GM18517 (cell line): Measurements from ENCODE around the gene TRMT10C.
A peak's percentile ranks its signal among the peaks of the same experiment; 100 is the strongest.
"Not testable (repeated sequence)": the region's sequence is repeated elsewhere in the genome, so short reads cannot be mapped to it uniquely, and the experiment has no call there.

ENCODE experiments used
- ATAC-seq: cut with Tn5 transposase; IDR thresholded peaks from one replicate; pipeline ENCODE4 v1.9.1; 2021; ENCODE audit warnings: mild to moderate bottlenecking, moderate library complexity; ENCODE audit not compliant: unreplicated experiment

The TRMT10C gene

DNA sequence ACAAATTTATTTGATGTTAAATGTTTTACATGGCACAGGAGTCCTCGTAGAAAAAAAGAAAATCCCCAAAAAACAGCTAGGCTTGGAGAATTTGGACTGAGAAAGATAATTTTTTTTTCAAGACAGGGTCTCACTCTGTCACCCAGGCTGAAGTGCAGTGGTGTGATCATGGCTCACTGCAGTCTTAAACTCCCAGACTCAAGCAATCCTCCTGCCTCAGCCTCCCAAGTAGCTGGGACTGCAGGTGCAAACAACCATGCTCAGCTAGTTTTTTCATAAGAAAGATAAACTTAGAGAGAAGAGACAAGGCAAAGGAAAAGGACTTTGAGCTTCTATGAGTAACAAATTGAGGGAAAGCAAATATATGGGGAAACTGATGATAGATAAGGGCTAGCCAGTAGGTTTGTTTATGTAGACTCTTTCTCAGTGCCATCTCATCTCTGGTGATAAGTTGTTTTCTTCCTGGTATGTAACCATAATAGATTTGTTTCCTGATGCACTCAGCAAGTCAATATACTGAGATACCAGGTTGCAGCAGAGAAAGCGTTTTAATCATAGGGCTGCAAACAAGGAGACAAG, 13.1 kb upstream of the TRMT10C start:
- no peak for ATAC-seq

DNA sequence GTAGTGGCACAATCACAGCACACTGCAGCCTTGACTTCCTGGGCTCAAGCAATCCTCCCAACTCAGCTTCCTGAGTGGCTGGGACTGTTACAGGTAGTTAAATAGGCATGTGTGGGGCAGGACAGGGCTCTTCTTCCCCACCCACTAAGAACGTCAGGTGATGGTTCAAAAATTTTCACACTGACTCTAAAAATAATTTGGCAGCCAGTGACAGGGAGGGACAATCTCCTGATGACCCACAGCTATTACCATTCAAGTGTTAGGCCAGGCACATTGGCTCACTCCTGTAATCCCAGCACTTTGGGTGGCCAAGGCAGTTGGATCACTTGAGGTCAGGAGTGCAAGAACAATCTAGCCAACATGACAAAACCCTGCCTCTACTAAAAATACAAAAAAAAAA, 12.2 kb upstream of the TRMT10C start:
- ATAC-seq: no peak

DNA sequence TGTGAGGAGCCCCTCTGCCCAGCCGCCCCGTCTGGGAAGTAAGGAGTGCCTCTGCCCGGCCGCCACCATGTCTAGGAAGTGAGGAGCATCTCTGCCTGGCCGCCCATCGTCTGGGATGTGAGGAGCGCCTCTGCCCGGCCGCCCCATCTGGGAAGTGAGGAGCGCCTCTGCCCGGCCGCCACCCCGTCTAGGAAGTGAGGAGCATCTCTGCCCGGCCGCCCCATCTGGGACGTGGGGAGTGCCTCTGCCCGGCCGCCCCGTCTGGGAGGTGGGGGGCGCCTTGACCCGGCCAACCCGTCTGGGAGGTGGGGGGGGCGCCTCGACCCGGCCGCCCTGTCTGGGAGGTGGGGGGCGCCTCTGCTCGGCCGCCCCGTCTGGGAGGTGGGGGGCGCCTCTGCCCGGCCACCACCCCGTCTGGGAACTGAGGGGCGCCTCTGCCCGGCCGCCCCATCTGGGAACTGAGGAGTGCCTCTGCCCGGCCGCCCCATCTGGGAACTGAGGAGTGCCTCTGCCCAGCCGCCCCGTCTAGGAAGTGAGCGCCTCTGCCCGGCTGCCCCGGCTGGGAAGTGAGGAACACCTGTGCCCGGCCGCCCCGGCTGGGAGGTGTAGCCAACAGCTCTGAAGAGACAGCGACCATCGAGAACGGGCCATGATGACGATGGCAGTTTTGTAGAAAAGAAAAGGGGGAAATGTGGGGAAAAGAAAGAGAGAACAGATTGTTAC, 10.1 kb upstream of the TRMT10C start:
- ATAC-seq: not testable (repeated sequence)

DNA sequence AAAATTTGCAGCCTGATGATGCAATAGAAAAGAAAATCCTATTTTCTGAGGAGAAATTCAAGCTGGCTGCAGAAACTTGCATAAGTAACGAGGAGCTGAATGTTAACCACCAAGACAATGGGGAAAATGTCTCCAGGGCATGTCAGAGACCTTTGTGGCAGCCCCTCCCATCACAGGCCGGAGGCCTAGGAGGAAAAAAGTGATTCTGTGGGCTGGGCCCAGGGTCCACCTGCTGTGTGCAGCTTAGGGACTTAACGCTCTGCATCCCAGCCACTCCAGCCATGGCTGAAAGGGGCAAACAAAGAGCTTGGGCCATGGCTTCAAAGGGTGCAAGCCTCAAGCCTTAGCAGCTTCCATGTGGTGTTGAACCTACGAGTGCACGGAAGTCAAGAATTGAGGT, 8.3 kb upstream of the TRMT10C start:
- not testable (repeated sequence) for ATAC-seq

DNA sequence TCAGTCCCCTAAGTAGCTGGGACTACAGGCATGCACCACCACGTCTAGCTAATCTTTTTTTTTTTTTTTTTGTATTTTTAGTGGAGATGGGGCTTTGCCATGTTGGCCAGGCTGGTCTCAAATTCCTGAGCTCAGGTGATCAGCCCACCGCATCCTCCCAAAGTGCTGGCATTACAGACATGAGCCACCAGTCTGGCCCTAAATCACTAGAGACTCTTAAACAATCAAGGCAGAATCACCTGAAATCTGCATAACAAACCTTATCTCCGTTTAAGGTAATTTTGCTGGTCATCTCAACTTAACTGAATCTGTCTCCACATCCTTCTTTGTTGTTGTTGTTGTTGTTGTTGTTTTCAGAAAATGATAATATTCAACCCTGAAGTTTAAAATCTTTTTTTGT, 5.6 kb upstream of the TRMT10C start:
- no peak for ATAC-seq

DNA sequence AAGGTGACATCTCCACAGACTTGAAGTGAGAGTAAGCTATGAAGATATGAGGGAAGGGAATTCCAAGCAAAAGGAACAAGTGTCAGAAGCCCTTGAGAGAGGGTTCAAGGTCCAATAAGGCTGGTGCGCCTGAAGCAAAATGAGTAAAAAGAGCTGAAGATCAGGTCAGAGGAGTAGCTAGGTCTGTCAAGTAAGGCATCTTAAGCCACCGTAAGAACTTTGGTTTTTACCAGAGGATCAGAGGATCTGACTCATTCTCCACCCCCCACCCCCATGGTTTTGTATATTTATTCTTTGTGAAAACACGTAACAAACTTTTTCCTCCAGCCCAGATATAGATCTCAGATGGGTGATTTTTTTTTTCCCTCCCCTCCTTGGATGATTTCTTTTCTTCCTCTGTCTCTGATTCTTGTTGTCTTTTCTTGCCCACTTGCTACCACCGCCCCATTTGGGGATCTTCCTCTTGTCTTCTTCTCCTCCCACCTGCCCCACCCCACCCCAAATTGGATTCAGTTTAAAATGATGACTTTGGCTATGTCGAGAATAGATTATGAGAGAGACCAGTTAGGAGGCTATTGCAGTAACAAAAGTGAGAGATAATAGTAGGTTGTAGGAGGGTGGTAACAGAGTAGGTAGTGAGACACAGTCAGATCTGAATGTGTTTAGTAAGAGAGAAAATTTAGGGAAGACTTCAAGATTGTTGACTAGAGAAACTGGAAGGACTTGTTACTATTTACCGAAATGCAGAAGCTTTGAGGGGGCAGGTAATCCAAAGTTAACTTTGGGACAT, 6.1 kb downstream of the TRMT10C start:
- ATAC-seq: no peak

DNA sequence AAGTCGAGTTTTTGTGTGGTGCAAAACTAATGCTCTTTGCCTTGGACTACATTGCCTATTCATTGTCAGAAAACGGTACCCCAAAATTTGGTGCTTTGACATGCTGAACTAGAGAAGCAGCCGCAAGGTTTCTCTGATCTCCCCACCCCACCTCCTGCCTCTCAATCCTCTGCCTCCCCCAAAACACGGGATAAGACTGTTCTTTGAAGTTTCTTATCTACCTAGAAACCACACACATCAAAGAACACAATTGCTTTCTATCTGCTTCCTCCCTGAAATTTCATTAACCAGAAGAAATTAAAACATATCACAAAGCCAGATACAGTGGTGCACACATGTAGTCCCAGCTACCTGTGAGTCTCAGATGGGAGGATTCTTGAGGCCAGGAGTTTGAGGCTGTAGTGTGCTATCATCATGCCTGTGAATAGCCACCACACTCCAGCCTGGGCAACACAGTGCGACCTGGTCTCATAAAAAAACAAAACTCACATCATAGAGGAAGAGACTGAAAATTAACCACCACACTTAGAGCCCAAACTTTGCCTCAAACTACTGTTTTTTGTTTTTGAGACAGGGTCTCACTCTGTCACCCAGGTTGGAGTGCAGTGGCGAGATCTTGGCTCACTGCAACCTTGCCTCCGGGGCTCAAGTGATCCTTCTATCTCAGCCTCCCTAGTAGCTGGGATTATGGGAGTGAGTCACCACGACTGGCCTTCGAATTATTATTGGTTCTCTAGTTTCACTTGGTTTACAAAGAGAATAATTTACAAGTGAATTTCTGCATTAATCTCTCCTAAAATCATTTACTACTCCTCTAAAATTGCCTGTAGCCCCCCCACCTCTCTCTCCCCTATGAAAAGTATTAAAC, 9.6 kb downstream of the TRMT10C start:
- no peak for ATAC-seq

DNA sequence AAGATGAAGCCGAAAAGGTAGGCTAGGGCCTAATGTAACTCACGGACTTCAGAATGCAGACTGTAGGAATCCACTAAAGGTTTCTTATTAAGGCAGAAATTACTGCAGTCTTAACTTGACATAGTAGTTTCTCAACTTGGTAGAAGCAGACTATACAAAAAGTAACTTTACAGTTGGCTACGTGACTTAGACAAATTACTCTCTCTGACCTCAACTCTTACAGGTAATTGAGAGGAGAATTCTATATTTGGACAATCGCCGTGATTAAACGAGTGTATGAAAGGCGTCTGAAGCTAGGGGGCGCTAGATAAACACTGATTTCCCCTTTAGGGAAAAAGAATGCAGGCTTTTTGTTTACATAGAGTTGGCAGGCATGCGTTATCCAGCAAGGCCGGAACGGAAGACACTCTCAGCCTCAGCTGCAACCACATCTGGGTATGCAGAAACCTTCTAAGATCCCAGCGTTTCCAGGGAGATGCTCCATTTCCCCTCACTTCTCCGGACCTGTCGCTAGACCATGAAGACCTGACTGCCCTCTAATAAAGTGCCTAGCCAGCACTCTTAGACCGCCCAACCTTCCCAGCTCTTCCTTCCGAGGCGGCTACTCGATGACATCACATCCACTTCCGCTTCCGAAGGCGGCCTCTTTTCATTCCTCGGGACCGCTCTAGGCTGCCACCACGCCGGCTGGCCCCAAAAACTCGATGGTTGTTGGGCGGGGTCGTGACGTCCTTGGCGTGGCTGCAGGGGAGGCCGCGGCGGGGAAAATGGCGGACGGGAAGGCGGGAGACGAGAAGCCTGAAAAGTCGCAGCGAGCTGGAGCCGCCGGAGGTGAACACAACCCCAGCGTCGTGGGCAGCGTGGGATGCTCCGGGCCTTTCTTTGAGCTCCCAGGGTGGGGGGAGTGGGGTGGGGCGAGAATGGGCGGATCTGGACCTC, 12.1 kb downstream of the TRMT10C start, which contains the start of gene PCNP:
Gene PCNP, plus strand, starts transcription at position 732 of the 939 bp plus-strand sequence. Its CDS starts 36 bp downstream, at position 768.
- peak; percentile 89 for ATAC-seq

DNA sequence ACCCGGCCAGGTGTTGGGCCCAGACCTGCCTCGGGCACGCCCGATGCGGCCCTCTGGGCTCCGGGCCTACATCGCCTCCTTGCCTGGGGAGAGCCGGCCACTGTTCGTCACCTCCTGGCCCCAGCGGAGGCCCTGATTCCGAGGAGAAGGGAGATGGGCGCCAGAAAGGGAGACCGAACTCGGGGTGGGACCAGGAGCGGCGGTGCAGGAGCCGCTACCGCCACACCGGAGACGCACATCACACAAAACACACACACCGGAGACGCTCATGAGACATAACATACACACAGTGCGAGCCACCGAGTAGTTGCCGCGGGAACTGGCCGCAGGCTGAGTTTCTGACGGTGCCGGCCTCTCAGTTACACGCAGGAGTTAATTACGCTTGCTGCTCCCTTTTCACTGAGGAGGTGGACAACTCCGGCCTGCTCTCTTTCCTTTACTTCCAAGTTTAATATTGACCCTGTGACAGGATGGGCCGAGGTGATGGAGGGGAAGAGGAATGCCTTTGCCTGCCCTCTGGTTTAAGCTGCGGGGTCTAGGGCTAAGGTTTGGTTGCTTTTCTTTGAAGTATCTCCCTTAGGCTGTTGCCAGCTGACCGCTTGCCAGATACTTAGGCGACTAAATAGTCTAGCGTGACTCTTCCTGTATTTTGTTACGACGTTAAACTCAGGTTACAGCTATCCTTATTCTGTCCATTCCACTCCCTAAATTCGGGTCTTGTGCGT, 12.9 kb downstream of the TRMT10C start:
- ATAC-seq: peak; percentile 49

DNA sequence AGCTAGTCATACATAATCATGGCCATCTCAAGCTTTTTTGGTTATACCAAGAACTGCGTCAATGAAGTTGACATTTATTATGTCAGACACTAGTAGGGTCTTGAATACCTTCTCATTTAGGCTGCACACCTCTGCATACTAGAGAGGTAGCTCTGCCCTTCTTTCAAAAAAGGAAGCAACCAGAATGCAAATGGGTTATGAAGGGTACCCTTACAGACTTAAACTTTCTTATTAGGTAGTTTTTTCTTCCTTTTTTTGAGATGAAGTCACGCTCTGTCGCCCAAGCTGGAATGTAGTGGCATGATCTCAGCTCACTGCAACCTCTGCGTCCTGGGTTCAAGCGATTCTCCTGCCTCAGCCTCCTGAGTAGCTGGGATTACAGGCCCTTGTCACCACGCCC, 15.6 kb downstream of the TRMT10C start:
- ATAC-seq: no peak

DNA sequence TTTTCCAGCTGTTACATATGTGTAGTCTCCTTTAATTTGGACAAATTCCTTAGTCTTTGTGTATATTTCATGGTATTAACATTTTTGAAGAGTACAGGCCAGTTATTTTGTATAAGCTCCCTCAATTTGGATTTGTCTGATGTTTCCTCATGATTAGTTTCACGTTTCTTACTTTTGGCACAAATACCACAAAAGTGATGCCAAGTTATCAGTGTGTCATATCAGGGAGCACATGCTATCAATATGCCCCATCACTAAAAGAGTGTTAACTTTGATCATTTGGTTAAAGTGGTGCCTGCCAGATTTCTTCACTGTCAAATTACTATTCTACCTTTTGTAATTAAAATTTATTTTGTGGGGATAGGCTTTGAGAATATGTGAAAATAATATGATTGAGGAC, 26.9 kb downstream of the TRMT10C start:
- ATAC-seq: no peak

DNA sequence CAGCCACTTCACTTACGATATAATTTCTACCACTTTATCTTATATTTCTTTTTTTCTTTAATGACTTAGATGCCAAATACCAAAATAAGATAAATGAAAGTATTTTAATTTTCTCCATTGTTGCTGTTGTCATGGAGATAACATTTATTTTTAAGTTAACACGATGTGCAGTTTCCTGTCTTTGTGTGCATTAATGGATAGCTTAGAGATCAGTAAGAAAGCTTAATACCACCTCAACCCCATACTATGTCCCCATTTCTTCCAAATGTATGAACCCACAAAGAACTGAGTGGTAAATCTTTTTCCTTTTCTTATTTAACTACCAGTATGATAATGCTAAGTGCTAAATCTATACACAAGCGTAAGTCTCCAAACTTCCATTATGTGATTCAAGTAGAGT, 29.4 kb downstream of the TRMT10C start:
- ATAC-seq: no peak

DNA sequence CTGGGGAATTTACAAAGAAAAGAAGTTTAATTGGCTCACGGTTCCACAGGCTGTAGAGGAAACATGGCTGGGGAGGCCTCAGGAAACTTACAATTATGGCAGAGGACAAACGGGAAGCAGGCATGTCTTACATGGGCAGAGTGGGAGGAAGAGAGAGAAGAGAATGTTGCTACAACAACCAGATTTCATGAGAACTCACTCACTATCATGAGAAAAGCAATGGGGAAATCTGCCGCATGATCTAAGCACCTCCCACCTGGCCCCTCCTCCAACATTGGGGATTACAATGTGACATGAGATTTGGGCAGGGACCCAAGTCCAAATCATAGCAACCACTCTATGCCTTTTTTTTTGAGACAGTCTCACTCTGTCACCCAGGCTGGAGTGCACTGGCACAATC, 41.1 kb downstream of the TRMT10C start:
- ATAC-seq: no peak

DNA sequence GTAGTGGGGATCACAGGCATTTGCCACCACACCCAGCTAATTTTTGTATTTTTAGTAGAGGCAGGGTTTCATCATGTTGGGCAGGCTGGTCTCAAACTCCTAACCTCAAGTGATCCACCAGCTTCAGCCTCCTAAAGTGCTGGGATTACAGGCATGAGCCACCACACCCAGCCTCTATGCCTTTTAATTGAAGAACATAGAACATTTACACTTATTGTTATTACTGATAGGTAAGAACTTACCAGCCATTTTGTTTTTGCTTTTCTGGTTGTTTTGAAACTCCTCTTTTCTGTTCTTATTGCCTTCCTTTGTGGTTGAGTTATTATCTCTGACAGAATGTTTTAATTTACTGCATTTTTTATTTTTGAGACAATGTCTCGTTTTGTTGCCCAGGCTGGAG, 41.5 kb downstream of the TRMT10C start:
- ATAC-seq: no peak

DNA sequence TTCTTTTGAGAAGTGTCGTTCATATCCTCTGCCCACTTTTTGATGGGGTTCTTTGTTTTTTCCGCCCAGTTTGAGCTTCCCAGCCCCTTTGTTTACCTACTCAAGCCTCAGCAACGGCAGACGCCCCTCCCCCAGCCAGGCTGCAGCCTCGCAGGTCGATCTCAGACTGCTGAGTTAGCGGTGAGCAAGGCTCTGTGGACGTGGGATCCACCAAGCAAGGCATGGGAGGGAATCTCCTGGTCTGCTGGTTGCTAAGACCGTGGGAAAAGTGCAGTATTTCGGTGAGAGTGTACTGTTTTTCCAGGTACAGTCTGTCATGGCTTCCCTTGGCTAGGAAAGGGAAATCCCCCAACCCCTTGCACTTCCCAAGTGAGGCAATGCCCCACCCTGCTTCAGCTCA, 43.7 kb downstream of the TRMT10C start:
- not testable (repeated sequence) for ATAC-seq

DNA sequence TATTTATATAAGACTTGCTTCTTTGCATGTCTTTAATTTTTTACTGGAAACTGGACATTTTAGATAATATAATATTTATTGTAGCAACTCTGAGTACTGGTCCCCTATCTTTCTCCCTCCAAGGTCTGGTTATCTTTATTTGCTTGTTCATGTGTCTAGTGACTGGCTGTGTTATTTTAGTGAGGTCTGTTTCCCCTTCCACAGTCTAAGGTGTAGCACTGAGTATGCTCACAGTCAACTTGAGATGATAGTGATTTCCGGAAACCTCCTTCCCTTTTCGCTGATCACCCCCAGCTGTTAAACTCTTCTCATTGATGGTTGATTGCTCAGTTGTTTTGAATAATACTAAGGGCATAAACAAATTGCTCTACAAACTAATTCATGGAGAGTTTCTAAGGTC, 49.4 kb downstream of the TRMT10C start:
- ATAC-seq: no peak

DNA sequence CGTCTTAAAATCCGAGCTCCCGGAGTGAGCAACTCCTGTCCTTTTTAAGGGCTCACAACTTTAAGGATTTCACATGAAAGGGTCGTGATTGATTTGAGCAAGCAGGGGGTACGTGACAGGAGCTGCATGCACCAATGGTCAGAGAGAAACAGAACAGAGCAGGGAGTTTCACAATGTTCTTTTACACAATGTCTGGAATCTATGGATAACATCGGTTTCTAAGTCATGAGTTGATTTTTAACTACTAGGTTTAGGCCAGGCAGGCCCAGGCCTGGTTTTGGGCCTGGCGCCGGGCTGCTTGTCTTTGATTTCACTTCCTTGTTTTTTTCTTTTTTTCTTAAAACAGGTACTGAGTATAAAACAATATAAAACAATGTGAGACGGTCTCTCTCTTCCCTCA, 51.3 kb downstream of the TRMT10C start:
- ATAC-seq: not testable (repeated sequence)

DNA sequence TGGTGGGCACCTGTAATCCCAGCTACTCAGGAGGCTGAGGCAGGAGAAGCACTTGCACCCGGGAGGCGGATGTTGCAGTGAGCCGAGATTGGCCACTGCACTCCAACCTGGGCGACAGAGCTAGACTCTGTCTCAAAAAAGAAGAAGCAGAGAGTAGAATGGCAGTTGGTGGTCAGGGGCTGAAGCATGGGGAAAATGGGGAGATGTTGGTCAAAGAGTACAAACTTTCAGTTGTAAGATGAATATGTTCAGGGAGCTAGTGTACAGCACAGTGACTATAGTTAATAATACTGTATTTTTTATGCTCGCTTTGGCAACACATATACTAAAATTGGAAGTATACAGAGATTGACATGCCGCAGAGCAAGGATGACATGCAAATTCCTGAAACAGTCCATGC, 53.9 kb downstream of the TRMT10C start:
- ATAC-seq: no peak
